ENCODE results near the gene HECTD4.
"Not testable (repeated sequence)": the region's sequence is repeated elsewhere in the genome, so short reads cannot be mapped to it uniquely, and the experiment has no call there.

Gene HECTD4, protein sequence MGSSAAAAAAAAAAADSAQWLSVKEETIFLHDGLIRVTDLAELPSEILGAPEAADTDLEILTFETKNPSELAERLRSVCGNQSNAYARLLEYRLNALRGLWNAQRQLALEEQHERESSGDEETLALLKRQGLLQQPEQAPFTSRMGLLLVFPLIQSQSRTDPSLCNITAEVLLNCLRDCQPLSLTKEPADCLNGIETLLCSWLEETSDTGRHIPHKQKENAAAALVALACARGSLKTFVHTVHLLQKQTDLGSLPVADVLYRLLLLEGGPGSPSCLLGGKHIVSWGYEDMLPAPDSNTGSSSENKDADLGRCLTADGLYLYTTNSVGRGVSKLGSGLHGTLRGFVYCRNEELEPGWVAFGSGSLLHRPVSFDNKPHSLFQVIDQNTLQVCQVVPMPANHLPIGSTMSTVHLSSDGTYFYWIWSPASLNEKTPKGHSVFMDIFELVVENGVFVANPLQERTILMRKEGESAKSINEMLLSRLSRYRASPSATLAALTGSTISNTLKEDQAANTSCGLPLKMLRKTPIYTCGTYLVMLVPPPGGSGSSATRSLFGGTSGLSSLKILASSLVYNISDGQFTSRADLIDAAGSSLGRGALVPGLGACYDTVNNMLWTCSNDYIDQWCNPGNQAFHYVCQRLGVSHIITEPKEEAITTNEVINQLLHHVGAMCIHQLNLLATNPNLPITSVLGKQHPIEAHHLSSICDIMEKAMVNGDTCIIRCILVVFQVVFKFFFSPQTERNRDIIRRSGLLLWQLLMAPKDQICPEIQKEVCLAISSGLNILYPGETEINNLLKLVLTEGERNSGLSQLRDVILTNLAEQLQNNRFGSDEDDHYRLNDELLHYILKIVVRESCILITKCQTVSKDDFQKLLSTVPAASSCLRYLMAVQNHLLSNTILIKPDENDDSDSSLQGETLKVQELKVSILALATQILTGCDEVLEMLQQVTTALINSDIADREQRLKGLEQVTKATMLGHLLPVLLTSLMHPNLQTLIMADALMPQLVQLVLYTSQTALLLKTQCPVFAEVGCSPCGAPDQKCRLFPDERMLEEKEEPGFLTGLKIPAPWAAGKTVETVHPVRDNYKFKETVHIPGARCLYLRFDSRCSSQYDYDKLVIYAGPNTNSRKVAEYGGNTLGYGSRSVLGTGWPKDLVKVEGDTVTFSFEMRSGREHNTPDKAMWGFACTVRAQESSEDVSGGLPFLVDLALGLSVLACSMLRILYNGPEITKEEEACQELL (N-terminal part only)

DNA sequence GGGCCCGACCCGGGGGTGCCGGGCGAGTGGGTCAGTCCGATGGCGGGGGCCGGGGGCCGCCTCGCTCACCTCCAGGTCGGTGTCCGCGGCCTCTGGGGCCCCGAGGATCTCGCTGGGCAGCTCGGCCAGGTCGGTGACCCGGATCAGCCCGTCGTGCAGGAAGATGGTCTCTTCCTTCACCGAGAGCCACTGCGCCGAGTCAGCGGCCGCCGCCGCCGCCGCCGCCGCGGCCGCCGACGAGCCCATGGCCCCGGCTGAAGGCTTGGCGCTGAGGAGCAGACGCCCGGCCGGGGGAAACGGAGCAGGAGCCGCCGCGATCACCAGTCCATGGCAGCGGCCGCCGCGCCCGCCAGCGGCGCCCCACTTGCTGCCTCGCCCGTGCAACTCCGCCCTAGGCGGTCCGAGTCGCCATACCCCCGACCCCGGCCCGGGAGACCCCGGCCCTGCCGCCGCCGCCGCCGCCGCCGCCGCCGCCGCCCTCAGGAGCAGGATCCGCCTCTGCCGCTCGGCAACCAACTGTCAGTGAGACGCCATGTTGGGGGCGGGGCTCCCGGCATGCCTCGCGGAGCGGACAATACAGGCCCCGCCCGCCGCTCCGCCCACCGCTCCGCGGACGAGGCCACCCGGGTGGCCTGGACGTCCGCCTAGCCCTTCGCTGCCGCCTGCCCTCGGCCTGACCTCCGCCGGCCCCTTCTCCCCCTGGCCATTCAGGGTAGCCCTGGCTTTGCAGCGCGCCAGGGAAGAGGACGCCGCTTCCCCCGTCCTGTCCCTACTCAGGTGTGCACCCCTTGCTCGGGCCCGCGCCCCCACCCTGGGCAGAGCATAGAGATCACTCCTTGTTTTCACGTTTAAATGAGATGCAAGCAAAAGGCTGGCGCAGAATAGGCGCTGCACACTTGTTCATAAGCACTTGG lies at the start of gene HECTD4:
Gene HECTD4 (minus strand): TSS at position 549 of the 914 bp plus-strand sequence. CDS start 303 bp downstream, at position 246.
- peak; percentile 73 to 92 for DNase-seq (ENCODE audit: low read depth in 2 of 2)

DNA sequence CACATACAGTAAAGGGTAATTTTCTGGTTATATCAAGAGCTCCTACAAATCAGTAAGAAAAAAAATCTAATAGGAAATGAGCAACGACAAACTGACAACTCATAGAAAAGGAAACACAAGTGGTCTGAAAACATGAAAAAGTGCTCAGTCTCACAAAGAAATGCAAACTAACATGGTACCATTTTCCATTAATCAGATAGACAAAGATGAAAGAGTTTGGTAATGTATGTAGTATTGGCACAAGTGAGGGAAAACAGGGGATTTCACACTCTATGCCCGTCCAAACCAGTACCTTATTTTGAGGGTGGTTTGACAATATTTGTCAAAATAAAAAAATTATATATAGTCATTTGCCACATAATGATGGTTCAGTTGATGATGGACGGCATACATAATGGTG lies 49.7 kb upstream of the HECTD4 start:
- DNase-seq (ENCODE audit: low read depth in 2 of 2): no peak

DNA sequence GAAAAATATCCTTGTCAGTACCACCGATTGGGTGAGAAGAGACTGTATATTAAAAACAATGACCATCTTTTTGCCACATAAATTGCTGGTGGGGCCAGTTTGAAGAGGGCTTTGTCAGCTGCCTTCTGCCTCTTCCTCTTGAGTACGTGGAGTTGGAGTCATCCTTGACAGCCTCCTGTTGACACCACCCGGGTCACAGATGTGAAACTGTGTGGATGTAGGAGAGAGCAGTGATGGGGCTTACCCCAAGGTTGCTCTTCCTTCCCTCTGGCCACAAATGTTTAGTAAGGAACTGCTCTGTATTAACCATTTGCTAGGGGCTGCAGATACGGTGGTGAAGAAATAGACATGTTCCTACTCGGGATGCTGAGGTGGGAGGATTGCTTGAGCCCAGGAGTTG lies 48.7 kb upstream of the HECTD4 start:
- DNase-seq (ENCODE audit: low read depth in 2 of 2): no peak

- no peak for DNase-seq (ENCODE audit: low read depth in 2 of 2)
Measured at GRCh38 chr12:112427760-112428159, 45.5 kb upstream of the HECTD4 start.

GRCh38 chr12:112425582-112426382 lies 43.6 kb upstream of the HECTD4 start:
- DNase-seq (ENCODE audit: low read depth in 2 of 2): no peak

DNA sequence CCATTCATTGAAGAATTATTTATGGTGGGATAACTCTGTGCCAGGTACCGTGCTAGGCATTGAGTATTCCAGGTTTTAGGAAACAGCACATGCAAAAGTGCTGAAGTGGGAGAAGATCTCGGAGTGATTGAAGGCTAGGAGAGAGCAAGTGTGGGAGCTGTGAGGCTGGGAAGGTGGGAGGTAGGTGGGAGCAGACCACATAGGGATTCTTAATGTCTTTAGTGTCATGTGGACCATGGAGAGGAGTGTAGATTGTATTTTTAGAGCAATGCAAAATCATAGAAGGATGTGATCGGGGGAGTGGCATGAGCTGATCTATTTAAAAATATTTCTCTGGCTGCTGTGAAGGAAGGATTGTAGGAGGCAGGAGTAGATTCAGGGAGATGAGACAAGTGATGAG lies 41.9 kb upstream of the HECTD4 start:
- DNase-seq (ENCODE audit: low read depth in 2 of 2): no peak

- DNase-seq (ENCODE audit: low read depth in 2 of 2): no peak
Measured at GRCh38 chr12:112422531-112422930, 40.3 kb upstream of the HECTD4 start.

- no peak for DNase-seq (ENCODE audit: low read depth in 2 of 2)
Measured at GRCh38 chr12:112421363-112421762, 39.1 kb upstream of the HECTD4 start.

DNA sequence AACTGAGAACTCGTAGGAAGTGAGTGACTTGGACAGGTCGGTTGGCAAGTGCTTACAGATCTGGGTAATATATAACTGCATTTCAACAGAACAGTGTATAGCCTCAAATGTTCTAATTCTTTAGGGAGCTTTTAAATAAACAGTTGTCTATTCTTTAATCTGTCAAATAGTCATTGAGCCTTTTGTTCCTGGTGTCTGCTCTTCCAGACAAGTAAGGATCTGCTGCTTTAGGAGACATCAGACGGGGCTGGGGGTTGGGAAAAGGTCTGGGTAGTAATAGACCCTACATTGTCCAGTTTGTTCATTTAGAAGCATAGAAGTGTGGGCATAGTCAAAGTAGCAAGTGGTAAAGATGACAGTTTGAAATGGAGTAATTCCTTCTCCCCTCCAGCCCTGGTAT lies 38.5 kb upstream of the HECTD4 start:
- DNase-seq (ENCODE audit: low read depth in 2 of 2): no peak

DNA sequence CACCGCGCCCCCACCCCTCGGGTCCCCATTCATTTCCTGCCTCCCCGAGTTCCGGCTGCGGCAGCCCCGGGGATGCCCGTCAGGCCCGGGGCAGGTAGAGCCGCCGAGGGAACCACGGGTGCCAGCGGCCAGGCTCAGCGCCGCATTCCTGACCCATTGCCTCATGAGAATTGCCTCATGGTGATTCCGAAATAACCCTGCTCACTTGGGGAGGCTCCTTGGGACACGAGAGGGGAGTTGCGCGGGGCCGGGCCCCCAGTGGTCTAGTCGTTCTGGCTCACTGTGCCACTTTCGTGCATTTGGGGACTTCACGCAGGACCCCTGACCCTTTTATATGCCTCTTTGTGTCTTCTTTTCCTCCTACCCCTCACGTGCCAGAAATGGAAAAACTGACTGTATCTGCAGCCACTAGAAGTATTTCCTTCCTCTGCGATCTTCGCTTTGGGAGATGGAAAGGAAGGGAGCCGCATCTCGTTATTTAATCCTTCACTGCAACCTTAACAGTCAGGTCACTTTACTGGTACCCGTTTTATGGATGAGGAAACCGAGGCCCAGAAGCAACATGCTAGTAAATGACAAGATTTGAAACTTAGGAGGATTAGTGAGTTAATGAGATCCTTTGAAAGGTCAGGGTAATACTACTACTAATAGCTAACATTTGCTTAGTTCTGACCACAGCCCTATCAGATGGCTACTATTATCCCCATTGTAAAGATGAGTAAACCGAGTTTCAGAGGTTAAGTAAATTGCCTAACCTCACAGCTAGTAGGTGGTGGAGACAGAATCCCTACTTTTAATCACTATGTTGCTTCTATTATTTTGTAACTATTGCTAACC lies 37.3 kb upstream of the HECTD4 start:
- DNase-seq (ENCODE audit: low read depth in 2 of 2): no peak

- peak; percentile 69 to 90 for DNase-seq (ENCODE audit: low read depth in 2 of 2)
Measured at GRCh38 chr12:112418608-112419296, 36.5 kb upstream of the HECTD4 start, which contains the start of gene PTPN11. Gene PTPN11 (plus strand): TSS chr12:112418947. CDS start chr12:112419112, 165 bp downstream.

GRCh38 chr12:112418273-112418607 lies 36.0 kb upstream of the HECTD4 start:
- DNase-seq (ENCODE audit: low read depth in 2 of 2): no peak

DNA sequence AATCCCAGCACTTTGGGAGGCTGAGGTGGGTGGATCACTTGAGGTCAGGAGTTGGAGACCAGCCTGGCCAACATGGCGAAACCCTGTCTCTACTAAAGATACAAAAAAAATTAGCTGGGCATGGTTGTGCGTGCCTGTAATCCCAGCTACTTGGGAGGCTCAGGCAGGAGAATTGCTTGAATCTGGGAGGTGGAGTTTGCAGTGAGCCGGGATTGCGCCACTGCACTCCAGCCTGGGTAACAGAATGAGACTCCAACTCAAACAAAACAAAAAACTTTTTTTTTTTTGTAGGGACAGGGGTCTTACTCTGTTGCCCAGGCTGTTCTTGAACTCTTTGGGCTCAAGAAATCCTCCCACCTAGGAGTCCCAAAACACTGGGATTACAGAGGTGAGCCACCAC lies 33.2 kb upstream of the HECTD4 start:
- DNase-seq (ENCODE audit: low read depth in 2 of 2): not testable (repeated sequence)

GRCh38 chr12:112413855-112414625 lies 31.8 kb upstream of the HECTD4 start:
- no peak for DNase-seq (ENCODE audit: low read depth in 2 of 2)

GRCh38 chr12:112409906-112410244 lies 27.6 kb upstream of the HECTD4 start:
- no peak for DNase-seq (ENCODE audit: low read depth in 2 of 2)

DNA sequence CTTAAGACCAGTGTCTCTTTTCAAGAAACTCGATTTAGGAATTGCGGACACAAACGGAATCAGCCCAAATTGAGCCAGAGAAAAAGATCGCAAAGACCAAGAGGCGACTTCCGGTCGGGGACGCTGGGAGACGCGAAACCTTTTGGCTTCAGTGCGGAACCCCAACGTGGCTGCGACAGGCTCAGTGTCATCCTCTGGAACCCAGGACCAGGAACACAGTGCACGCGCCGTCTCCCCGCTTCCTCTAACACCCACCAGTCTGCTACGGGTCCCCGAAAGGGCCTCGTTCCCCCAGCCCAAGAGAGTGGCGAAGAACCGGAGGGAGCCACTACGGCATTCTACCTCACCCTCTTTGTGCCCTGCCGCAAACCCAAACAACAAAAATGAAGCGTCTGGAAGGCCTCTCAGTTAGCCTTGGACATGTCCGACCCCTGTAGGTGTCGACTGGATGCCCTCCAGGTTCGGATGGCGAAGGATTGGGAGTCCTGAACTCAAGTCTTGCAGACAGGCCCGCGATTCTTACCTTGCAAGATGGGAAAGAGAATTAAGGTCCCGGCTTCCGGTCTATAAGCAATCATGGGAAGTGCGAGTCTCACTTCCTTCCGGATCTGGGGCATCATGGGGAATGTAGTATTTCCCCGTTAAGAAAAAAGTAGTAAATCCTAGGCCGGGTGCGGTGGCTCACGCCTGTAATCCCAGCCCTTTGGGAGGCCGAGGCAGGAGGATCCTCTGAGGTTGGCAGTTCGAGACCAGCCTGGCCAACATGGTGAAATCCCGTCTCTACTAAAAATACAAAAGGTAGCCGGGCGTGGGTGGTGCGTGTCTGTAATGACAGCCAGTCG lies 27.1 kb upstream of the HECTD4 start, which contains the start of gene RPL6:
Gene RPL6 (minus strand): TSS at position 542 of the 842 bp plus-strand sequence. CDS start 949 bp downstream, outside the sequence.
- DNase-seq (ENCODE audit: low read depth in 2 of 2): peak in 1 of 2 donors; percentile 38

- no peak for DNase-seq (ENCODE audit: low read depth in 2 of 2)
Measured at GRCh38 chr12:112408621-112409020, 26.4 kb upstream of the HECTD4 start.

Data from stimulated activated CD4-positive, alpha-beta T cell treated with anti-CD3 and anti-CD28 coated beads, Interleukin-1b, Interleukin-23, amount 100 ng/mL, for 1 hour (primary cell).